ENCODE results near the gene RRAGB.

DNA sequence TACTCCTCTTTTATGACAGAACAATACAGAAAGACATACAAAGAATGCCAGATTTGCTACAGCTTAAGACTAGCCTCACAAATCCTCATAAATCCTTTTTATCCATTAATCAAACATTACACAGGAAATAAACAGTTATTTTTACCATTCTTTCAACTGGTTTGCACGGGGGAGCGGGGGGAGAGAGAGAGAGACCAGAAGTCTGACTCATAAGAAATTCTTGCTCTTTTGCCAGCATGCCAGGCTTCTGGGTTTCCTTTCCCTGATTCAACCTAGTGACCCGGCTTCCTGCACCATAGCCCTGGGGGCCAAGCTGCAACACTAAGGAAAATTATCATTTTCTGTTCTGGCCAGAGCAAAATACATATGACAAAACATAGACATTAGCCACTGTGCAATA lies 6.8 kb upstream of the RRAGB start:
- TF ChIP-seq, protein P1, sequence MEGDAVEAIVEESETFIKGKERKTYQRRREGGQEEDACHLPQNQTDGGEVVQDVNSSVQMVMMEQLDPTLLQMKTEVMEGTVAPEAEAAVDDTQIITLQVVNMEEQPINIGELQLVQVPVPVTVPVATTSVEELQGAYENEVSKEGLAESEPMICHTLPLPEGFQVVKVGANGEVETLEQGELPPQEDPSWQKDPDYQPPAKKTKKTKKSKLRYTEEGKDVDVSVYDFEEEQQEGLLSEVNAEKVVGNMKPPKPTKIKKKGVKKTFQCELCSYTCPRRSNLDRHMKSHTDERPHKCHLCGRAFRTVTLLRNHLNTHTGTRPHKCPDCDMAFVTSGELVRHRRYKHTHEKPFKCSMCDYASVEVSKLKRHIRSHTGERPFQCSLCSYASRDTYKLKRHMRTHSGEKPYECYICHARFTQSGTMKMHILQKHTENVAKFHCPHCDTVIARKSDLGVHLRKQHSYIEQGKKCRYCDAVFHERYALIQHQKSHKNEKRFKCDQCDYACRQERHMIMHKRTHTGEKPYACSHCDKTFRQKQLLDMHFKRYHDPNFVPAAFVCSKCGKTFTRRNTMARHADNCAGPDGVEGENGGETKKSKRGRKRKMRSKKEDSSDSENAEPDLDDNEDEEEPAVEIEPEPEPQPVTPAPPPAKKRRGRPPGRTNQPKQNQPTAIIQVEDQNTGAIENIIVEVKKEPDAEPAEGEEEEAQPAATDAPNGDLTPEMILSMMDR (IDR thresholded peaks at IDR 0.05), result no peak
- no peak for TF ChIP-seq POLR2AphosphoS5 (IDR thresholded peaks at IDR 0.05)

Data from transverse colon (tissue), 4 donors.